Body of pancreas (tissue), 4 donors: ENCODE data around the gene PLCB3.

Experiments
- CTCF ChIP-seq, 7 experiments: fragments of 450-650 bp in 4 of 7; fragments of 200-600 bp in 3 of 7; sonication (generic) in 3 of 7; IDR thresholded peaks; one replicate each; pipeline ENCODE4 v1.5.1; 2016 to 2019; ENCODE audit warnings: antibody characterized with exemption in 7 of 7
- POLR2A ChIP-seq, 3 donors: fragments of 450-650 bp; IDR thresholded peaks; one replicate each; pipeline ENCODE4 v1.6.1; 2016; ENCODE audit warnings: antibody characterized with exemption in 3 of 3, mild to moderate bottlenecking in 2 of 3

- no peak for TF ChIP-seq CTCF (IDR thresholded peaks at IDR 0.05)
- TF ChIP-seq POLR2A (IDR thresholded peaks at IDR 0.05): no peak
These were observed 16.9 kb downstream of the PLCB3 start for GRCh38 chr11:64268025-64268892.
